Endometrial microvascular endothelial cells (primary cell): ENCODE data around the gene C11orf24. TPM values are rescaled to one million over a fixed set of nuclear protein-coding genes. Genes with fewer than 3 reads are reported as not detected.

Source experiments
- in situ Hi-C: cut with HindIII; loops from 2 replicates; pipeline ENCODE4 v1.10.0; 2017; ENCODE audit warnings: low sequenced_read_pairs, low pct_unique_long_range_greater_than_20kb; ENCODE audit errors: inconsistent ontology term
- total RNA-seq: library from RNA; depleted of rRNA; stranded (reverse); fragments of >200 nt; gene quantifications from one replicate; pipeline ENCODE4 v1.2.3, GENCODE V29; 2015; ENCODE audit errors: inconsistent ontology term

Gene C11orf24
- total RNA-seq, 1 donor from 2014 or later, result 38.4 TPM

DNA sequence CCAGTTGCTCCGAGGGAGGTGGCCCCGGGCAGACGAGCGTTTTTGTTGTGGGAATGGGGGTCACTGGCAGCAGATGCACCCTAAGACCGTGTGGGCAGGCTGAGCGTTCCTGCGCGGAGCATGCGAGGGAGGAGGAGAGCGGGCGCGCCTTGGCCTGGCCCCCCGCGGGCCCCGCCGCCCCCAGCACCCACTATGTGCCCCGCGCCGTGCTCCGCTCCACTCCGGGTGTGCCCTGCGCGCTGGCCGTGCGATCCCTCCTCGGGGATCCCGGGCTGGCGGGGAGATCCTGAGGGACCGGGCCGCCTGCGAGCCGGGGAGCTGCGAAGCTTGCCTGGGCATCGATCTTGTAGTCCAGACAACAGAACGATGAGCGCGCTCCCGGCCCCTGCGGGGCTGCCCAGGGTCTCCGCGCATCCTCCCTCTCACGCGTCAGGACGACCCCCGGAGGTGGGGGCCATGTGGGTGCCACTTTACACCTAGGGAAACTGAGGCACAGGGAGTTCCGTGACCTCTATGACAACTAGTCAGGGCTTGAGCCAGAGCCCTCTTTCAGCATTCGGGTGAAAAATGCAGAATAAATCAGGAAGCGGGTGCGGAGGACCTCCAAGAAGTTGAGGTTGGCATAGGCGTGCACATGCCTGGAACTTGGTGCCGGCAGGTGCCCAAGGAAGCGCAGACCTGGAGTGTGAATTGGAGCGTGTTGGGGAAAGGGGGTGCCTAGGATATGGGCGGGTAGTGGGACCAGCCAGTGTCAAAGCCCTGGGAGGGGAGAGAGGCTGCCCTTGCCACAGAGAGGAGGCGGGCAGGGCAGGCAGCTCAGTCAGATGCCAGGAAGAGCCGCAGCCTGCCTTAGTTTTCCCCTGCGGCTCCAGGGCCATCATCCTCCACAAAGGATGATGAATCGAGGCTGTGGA is 57.3 kb downstream of the C11orf24 start:
- in situ Hi-C loops, result no loop called here

- in situ Hi-C loops, result no loop called here
These were observed 58.1 kb downstream of the C11orf24 start for GRCh38 chr11:68213555-68214172.

- in situ Hi-C loops, result no loop called here
These were observed 58.6 kb downstream of the C11orf24 start, which contains the start of gene KMT5B for GRCh38 chr11:68213135-68213515. Gene KMT5B, minus strand, starts transcription at chr11:68213296. Its CDS starts 23,220 bp downstream, at chr11:68190076.

- in situ Hi-C loops, result no loop called here
These were observed 59.2 kb downstream of the C11orf24 start for GRCh38 chr11:68212421-68213134.

DNA sequence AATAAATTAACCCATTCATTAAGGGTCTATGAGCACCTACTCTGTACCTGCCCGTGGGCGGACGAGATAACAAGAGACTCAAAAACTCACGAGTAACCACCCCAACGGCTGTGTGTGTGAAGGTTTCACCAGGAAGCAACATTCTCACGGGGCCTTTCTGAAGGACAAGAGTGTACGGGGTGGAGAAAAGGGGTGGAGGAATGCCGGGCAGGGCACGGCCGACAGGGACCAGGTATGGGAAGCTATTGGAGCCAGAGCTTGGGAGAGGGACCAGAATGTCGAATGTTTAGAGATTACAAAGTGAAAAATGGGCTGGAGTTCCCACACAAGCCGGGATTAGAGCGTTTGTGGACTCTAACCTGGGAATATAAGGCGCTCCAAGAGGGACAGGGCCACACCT is 60.2 kb downstream of the C11orf24 start:
- in situ Hi-C loops, result no loop called here

Other genes with a start within 250 kb of the C11orf24 start
- 204 TPM for gene NDUFS8, start 241.3 kb downstream of the C11orf24 start, total RNA-seq
- gene TCIRG1, start 232.9 kb downstream of the C11orf24 start, total RNA-seq, result 104 TPM
- gene CHKA, start 150.6 kb downstream of the C11orf24 start, total RNA-seq, result 22.2 TPM
- gene KMT5B, start 58.7 kb downstream of the C11orf24 start, total RNA-seq, result 10.8 TPM
- 4.8 TPM for gene LRP5, start 40.6 kb upstream of the C11orf24 start, total RNA-seq
- gene PPP6R3, start 188.8 kb upstream of the C11orf24 start, total RNA-seq, result 101 TPM